ENCODE data around the gene FRMD6.

The FRMD6 gene

GRCh38 chr14:51674294-51675002, 22.7 kb downstream of the FRMD6 start:
- DNase-seq = no peak

GRCh38 chr14:51676549-51676948, 24.8 kb downstream of the FRMD6 start:
- no peak for DNase-seq

GRCh38 chr14:51677266-51677665, 25.6 kb downstream of the FRMD6 start:
- DNase-seq = no peak

GRCh38 chr14:51677738-51678137, 26.0 kb downstream of the FRMD6 start:
- no peak for DNase-seq

- DNase-seq = no peak
These were observed 28.3 kb downstream of the FRMD6 start for GRCh38 chr14:51680031-51680430.

GRCh38 chr14:51681411-51681810, 29.7 kb downstream of the FRMD6 start:
- no peak for DNase-seq

- no peak for DNase-seq
These were observed 30.7 kb downstream of the FRMD6 start for GRCh38 chr14:51682411-51682810.

GRCh38 chr14:51684760-51685159, 33.0 kb downstream of the FRMD6 start:
- DNase-seq = no peak

- no peak for DNase-seq
These were observed 39.5 kb downstream of the FRMD6 start for GRCh38 chr14:51691176-51691575.

- no peak for DNase-seq
These were observed 40.9 kb downstream of the FRMD6 start for GRCh38 chr14:51692646-51693045.

- DNase-seq = no peak
These were observed 46.1 kb downstream of the FRMD6 start for GRCh38 chr14:51697848-51698247.

GRCh38 chr14:51701951-51702350, 50.2 kb downstream of the FRMD6 start:
- DNase-seq = no peak

- no peak for DNase-seq
These were observed 52.1 kb downstream of the FRMD6 start for GRCh38 chr14:51703787-51704186.

GRCh38 chr14:51704545-51704944, 52.8 kb downstream of the FRMD6 start:
- no peak for DNase-seq

- DNase-seq = no peak
These were observed 55.6 kb downstream of the FRMD6 start for GRCh38 chr14:51707327-51707726.

GRCh38 chr14:51711505-51711904, 59.8 kb downstream of the FRMD6 start:
- no peak for DNase-seq

GRCh38 chr14:51715250-51715649, 63.5 kb downstream of the FRMD6 start:
- no peak for DNase-seq

GRCh38 chr14:51715742-51716141, 64.0 kb downstream of the FRMD6 start:
- DNase-seq = no peak

GRCh38 chr14:51716610-51717009, 64.9 kb downstream of the FRMD6 start:
- no peak for DNase-seq

GRCh38 chr14:51717766-51718165, 66.1 kb downstream of the FRMD6 start:
- DNase-seq = no peak

GRCh38 chr14:51719955-51720354, 68.2 kb downstream of the FRMD6 start:
- DNase-seq = no peak

- DNase-seq = no peak
These were observed 72.3 kb downstream of the FRMD6 start for GRCh38 chr14:51723990-51724389.

- DNase-seq = no peak
These were observed 72.9 kb downstream of the FRMD6 start for GRCh38 chr14:51724650-51725049.

GRCh38 chr14:51725061-51725460, 73.4 kb downstream of the FRMD6 start:
- DNase-seq = no peak

- DNase-seq = no peak
These were observed 74.6 kb downstream of the FRMD6 start for GRCh38 chr14:51726166-51726899.

Measured in activated gamma-delta T cell (primary cell).